Measurements from ENCODE around the gene PCDHA9. TPM values are rescaled to one million over a fixed set of nuclear protein-coding genes. Genes with fewer than 3 reads are reported as not detected.
"Not testable (repeated sequence)": the region's sequence is repeated elsewhere in the genome, so short reads cannot be mapped to it uniquely, and the experiment has no call there.

Gene PCDHA9
- total RNA-seq, 1 donor from 2014 or later: 0.99 TPM

DNA sequence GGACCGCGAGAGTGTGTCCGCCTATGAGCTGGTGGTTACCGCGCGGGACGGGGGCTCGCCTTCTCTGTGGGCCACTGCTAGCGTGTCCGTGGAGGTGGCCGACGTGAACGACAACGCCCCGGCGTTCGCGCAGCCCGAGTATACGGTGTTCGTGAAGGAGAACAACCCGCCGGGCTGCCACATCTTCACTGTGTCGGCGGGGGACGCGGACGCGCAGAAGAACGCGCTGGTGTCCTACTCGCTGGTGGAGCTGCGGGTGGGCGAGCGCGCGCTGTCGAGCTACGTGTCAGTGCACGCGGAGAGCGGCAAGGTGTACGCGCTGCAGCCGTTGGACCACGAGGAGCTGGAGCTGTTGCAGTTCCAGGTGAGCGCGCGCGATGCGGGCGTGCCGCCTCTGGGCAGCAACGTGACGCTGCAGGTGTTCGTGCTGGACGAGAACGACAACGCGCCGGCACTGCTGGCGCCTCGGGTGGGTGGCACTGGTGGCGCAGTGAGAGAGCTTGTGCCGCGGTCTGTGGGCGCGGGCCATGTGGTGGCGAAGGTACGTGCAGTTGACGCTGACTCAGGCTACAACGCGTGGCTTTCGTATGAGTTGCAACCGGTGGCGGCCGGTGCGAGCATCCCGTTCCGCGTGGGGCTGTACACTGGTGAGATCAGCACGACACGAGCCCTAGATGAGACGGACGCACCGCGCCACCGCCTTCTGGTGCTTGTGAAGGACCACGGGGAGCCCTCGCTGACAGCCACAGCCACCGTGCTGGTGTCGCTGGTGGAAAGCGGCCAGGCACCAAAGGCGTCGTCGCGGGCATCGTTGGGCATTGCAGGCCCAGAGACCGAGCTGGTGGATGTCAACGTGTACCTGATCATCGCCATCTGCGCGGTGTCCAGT, 12.3 kb upstream of the PCDHA9 start:
- DNase-seq (ENCODE audit: low read depth): no peak

DNA sequence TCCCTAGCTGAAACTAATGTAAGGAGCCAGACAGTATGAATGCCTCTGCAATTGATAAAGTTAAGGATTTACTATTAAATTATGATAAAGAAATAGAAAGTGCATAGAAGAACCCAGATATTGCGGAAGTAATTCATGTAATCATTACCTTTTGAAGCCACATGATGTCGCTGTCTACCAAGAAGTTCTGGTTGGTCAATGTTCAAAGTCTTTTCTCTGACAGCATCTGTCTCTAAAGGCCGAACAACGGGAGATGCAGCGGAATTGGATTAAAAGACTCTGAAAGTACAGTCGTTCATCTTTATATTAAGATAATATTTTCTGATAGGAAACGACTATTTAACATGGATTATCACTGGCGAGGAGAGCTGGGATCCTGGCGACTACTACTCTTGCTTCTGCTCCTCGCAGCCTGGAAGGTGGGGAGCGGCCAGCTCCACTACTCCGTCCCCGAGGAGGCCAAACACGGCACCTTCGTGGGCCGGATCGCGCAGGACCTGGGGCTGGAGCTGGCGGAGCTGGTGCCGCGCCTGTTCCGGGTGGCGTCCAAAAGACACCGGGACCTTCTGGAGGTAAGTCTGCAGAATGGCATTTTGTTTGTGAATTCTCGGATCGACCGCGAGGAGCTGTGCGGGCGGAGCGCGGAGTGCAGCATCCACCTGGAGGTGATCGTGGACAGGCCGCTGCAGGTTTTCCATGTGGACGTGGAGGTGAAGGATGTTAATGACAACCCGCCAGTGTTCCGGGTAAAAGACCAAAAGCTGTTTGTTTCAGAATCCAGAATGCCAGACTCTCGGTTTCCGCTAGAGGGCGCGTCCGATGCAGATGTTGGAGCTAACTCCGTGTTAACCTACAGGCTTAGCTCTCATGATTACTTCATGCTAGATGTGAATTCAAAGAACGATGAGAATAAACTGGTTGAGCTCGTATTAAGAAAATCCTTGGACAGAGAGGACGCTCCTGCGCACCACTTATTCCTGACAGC, 6.9 kb upstream of the PCDHA9 start, which contains the start of gene PCDHA8:
PCDHA8 (plus strand) TSS at position 210 of the 985 bp plus-strand sequence; CDS start at position 345, 135 bp downstream.
- DNase-seq (ENCODE audit: low read depth): no peak

DNA sequence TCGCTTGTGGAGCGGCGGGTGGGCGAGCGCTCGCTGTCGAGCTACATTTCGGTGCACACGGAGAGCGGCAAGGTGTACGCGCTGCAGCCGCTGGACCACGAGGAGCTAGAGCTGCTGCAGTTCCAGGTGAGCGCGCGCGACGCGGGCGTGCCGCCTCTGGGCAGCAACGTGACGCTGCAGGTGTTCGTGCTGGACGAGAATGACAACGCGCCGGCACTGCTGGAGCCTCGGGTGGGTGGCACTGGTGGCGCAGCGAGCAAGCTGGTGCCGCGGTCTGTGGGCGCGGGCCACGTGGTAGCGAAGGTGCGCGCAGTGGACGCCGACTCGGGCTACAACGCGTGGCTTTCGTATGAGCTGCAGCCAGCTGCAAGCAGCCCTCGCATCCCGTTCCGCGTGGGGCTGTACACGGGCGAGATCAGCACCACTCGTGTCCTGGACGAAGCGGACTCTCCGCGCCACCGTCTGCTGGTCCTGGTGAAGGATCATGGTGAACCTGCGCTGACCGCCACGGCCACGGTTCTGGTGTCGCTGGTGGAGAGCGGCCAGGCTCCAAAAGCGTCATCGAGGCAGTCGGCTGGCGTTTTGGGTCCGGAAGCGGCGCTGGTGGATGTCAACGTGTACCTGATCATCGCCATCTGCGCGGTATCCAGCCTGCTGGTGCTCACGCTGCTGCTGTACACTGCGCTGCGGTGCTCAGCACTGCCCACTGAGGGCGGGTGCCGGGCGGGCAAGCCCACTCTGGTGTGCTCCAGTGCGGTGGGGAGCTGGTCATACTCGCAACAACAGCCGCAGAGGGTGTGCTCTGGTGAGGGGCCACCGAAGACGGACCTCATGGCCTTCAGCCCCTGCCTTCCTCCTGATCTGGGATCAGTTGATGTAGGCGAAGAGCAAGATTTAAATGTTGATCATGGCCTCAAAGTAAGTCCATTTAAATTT, 5.1 kb upstream of the PCDHA9 start:
- no peak for DNase-seq (ENCODE audit: low read depth)

DNA sequence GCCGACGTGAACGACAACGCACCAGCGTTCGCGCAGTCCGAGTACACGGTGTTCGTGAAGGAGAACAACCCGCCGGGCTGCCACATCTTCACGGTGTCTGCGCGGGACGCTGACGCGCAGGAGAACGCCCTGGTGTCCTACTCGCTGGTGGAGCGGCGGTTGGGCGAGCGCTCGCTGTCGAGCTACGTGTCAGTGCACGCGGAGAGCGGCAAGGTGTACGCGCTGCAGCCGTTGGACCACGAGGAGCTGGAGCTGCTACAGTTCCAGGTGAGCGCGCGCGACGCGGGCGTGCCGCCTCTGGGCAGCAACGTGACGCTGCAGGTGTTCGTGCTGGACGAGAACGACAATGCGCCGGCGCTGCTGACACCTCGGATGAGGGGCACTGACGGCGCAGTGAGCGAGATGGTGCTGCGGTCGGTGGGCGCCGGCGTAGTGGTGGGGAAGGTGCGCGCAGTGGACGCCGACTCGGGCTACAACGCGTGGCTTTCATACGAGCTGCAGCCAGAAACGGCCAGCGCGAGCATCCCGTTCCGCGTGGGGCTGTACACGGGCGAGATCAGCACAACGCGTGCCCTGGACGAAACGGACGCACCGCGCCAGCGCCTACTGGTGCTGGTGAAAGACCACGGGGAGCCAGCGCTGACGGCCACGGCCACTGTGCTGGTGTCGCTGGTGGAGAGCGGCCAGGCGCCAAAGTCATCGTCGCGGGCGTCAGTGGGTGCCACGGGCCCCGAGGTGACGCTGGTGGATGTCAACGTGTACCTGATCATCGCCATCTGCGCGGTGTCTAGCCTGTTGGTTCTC, 1.9 kb downstream of the PCDHA9 start:
- not testable (repeated sequence) for DNase-seq (ENCODE audit: low read depth)

DNA sequence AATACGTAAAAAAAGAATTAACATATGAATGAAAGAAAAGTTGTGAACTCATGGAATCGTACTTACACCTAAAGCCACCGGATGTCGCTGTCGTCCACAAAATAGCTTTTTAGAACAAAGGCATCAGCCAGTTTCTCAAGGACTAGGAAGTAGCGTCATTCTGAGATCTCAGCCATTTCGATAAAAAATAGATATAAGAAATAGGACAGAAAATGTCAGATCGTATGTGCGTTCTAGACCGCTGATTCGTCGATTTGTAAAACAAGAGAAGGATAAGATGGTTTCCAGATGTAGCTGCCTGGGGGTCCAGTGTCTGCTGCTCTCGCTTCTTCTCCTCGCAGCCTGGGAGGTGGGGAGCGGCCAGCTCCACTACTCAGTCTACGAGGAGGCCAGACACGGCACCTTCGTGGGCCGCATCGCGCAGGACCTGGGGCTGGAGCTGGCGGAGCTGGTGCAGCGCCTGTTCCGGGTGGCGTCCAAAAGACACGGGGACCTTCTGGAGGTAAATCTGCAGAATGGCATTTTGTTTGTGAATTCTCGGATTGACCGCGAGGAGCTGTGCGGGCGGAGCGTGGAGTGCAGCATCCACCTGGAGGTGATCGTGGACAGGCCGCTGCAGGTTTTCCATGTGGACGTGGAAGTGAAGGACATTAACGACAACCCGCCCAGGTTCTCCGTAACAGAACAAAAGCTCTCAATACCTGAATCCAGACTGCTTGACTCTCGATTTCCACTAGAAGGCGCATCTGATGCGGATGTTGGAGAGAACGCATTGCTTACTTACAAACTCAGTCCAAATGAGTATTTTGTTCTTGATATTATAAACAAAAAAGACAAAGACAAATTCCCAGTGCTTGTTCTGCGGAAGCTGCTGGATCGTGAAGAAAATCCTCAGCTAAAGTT, 7.8 kb downstream of the PCDHA9 start, which contains the start of gene PCDHA10:
PCDHA10 (plus strand) TSS at position 126 of the 903 bp plus-strand sequence; CDS start at position 278, 152 bp downstream.
- DNase-seq (ENCODE audit: low read depth): no peak

DNA sequence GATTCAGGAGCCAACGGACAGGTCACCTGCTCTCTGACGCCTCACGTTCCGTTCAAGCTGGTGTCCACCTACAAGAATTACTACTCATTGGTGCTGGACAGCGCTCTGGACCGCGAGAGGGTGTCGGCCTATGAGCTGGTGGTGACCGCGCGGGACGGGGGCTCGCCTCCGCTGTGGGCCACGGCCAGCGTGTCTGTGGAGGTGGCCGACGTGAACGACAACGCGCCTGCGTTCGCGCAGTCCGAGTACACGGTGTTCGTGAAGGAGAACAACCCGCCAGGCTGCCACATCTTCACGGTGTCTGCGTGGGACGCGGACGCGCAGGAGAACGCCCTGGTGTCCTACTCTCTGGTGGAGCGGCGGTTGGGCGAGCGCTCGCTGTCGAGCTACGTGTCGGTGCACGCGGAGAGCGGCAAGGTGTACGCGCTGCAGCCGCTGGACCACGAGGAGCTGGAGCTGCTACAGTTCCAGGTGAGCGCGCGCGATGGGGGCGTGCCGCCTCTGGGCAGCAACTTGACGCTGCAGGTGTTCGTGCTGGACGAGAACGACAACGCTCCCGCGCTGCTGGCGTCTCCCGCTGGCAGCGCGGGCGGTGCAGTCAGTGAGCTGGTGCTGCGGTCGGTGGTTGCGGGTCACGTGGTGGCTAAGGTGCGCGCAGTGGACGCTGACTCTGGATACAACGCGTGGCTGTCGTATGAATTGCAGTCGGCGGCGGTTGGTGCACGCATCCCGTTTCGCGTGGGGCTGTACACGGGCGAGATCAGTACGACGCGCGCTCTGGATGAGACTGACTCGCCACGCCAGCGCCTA, 9.2 kb downstream of the PCDHA9 start:
- DNase-seq (ENCODE audit: low read depth): no peak

DNA sequence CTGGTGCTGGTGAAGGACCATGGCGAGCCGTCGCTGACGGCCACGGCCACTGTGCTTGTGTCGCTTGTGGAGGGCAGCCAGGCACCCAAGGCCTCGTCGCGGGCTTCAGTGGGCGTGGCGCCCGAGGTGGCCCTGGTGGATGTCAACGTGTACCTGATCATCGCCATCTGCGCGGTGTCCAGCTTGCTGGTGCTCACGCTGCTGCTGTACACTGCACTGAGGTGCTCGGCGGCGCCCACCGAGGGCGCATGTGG, 9.7 kb downstream of the PCDHA9 start:
- no peak for DNase-seq (ENCODE audit: low read depth)

DNA sequence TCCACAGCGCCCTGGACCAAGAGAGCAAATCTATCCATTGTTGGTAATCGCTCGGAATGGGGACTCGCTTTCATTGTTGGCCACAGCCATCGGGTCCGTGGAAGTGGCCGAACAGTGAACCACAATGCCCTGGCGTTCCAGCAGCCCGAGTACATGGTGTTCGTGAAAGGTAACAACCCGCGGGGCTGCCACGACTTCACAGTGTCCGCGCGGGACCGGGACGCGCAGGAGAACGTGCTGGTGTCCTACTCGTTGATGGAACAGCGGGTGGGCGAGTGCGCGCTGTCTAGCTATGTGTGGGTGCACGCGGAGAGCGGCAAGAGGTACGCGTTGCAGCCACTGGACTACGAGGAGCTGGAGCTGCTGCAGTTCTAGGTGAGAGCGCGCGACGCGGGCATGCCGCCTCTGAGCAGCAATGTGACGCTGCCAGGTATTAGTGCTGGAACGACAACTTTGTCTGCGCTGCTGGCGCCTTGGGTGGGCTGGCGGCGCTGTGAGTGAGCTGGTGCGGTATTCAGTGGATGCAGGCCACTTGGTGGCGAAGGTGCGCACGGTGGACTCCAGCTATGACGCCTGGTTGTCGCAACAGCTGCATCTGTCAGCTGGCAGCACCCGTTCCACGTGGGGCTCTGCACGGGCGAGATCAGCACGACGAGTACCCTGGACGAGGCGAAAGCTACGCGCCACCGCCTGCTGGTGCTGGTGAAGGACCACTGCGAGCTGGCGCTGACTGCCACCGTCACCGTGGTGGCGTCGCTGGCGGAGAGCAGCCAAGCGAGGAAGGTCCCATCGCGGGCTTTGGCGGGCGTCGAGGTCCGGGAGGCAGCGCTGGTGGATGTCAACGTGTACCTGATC, 14.5 kb downstream of the PCDHA9 start:
- DNase-seq (ENCODE audit: low read depth): no peak

DNA sequence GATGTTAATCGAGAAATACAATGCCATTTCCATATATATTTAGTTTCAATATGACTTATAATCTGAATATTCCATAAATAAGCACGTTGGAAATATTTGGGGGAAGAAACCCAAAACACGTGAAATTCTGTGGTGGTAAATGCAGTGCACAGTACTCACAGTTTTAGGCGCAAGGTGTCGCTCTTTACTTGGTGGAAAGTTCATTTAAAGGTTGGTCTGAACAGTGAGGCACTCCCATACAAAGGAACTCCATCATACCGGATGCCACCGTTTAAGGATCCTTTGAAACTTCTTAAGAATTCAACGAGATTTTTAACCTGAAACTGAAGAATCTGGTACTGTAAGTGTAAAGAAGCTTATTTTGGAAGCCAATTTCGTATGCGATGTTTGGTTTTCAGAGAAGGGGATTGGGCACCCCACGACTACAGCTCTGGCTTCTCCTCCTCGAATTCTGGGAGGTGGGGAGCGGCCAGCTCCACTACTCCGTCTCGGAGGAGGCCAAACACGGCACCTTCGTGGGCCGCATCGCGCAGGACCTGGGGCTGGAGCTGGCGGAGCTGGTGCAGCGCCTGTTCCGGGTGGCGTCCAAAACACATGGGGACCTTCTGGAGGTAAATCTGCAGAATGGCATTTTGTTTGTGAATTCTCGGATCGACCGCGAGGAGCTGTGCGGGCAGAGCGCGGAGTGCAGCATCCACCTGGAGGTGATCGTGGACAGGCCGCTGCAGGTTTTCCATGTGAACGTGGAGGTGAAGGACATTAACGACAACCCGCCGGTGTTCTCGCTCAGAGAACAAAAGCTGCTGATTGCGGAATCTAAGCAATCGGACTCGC, 20.8 kb downstream of the PCDHA9 start, which contains the start of gene PCDHA11:
PCDHA11 (plus strand) TSS at position 237 of the 834 bp plus-strand sequence; CDS start at position 384, 147 bp downstream.
- DNase-seq (ENCODE audit: low read depth): no peak

DNA sequence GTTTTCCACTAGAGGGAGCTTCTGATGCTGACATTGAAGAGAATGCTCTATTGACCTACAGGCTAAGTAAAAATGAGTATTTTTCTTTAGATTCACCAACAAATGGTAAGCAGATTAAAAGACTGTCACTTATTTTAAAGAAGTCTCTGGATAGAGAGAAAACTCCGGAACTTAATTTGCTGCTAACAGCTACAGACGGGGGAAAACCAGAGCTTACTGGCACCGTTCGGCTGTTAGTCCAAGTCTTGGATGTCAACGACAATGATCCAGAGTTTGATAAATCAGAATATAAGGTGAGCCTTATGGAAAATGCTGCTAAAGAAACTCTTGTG, 21.3 kb downstream of the PCDHA9 start:
- DNase-seq (ENCODE audit: low read depth): no peak

DNA sequence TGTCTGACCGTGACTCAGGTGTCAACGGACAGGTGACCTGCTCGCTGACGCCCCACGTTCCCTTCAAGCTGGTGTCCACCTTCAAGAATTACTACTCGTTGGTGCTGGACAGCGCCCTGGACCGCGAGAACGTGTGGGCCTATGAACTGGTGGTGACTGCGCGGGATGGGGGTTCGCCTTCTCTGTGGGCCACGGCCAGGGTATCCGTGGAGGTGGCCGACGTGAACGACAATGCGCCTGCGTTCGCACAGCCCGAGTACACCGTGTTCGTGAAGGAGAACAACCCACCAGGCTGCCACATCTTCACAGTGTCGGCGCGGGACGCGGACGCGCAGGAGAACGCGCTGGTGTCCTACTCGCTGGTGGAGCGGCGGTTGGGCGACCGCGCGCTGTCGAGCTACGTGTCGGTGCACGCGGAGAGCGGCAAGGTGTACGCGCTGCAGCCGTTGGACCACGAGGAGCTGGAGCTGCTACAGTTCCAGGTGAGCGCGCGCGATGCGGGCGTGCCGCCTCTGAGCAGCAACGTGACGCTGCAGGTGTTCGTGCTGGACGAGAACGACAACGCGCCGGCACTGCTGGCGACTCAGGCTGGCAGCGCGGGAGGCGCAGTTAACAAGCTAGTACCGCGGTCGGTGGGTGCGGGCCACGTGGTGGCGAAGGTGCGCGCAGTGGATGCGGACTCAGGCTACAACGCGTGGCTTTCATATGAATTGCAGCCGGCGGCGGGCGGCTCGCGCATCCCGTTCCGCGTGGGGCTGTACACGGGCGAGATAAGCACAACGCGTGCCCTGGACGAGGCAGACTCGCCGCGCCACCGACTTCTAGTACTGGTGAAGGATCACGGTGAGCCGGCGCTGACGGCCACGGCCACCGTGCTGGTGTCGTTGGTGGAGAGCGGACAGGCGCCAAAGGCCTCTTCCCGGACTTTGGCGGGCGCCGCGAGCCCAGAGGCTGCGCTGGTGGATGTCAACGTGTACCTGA, 22.3 kb downstream of the PCDHA9 start:
- DNase-seq (ENCODE audit: low read depth): no peak

DNA sequence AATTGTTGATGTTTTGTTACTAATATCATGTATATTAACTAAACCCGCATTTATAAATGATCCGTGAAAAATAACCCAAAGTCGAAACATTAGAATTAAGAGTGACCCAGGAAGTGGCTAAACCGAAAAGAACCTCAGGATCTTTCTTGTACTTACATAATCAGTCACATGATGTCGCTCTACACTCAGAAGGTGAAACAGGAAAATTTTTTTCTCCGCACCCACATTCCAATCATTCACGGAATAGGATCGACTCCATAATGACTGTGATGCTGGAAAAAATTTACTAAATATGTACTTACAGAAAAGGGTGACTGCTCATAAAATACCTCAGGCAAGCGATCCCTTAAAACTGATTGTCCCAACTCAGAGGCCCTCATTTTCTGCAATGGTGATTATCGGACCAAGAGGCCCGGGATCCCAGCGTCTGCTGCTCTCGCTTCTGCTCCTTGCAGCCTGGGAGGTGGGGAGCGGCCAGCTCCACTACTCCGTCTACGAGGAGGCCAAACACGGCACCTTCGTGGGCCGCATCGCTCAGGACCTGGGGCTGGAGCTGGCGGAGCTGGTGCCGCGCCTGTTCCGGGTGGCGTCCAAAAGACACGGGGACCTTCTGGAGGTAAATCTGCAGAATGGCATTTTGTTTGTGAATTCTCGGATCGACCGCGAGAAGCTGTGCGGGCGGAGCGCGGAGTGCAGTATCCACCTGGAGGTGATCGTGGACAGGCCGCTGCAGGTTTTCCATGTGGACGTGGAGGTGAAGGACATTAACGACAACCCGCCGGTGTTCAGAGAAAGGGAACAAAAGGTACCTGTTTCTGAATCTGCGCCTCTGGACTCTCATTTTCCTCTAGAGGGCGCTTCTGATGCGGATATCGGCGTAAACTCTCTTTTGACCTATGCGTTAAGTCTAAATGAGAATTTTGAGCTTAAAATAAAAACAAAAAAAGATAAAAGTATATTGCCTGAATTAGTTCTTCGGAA, 27.2 kb downstream of the PCDHA9 start, which contains the start of gene PCDHA12:
PCDHA12 (plus strand) TSS at position 224 of the 981 bp plus-strand sequence; CDS start at position 389, 165 bp downstream.
- no peak for DNase-seq (ENCODE audit: low read depth)

DNA sequence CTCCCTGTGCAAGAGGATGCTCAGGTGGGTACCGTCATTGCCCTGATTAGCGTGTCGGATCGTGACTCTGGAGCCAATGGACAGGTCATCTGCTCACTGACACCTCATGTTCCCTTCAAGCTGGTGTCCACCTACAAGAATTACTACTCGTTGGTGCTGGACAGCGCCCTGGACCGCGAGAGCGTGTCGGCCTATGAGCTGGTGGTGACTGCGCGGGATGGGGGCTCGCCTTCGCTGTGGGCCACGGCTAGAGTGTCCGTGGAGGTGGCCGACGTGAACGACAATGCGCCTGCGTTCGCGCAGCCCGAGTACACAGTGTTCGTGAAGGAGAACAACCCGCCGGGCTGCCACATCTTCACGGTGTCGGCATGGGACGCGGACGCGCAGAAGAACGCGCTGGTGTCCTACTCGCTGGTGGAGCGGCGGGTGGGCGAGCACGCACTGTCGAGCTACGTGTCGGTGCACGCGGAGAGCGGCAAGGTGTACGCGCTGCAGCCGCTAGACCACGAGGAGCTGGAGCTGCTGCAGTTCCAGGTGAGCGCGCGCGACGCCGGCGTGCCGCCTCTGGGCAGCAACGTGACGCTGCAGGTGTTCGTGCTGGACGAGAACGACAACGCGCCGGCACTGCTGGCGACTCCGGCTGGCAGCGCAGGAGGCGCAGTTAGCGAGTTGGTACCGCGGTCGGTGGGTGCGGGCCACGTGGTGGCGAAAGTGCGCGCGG, 28.5 kb downstream of the PCDHA9 start:
- not testable (repeated sequence) for DNase-seq (ENCODE audit: low read depth)

DNA sequence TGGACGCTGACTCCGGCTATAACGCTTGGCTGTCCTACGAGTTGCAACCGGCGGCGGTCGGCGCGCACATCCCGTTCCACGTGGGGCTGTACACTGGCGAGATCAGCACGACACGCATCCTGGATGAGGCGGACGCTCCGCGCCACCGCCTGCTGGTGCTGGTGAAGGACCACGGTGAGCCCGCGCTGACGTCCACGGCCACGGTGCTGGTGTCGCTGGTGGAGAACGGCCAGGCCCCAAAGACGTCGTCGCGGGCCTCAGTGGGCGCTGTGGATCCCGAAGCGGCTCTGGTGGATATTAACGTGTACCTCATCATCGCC, 29.0 kb downstream of the PCDHA9 start:
- DNase-seq (ENCODE audit: low read depth): no peak
